Stimulated activated CD8-positive, alpha-beta memory T cell treated with anti-CD3 and anti-CD28 coated beads, Interleukin-15, amount 100 ng/mL, for 1 hour (primary cell): ENCODE measurements around the gene GAS7.

Experiments used
- DNase-seq: peaks from one replicate; pipeline ENCODE4 v3.0.0-alpha.2; 2020; ENCODE audit warnings: low read depth

The GAS7 gene

DNA sequence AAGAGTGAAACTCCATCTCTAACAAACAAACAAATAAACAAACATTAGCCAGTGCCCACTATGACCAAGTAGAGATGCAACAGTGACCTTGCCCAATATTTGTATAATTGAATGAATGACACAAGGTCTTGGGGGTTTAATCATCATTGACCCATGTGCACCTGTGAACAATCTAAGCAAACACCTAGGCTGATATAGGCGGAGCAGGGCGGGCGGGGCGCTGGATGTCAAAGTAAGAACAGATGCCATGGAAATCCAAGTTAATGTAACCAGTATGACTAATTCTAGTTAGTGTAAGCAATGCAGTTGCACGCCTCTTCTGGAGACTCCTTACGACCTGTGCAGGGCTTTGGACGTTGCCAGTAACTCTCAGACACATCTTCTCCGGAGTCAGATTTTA, 310.9 kb downstream of the GAS7 start:
- DNase-seq, result no peak

DNA sequence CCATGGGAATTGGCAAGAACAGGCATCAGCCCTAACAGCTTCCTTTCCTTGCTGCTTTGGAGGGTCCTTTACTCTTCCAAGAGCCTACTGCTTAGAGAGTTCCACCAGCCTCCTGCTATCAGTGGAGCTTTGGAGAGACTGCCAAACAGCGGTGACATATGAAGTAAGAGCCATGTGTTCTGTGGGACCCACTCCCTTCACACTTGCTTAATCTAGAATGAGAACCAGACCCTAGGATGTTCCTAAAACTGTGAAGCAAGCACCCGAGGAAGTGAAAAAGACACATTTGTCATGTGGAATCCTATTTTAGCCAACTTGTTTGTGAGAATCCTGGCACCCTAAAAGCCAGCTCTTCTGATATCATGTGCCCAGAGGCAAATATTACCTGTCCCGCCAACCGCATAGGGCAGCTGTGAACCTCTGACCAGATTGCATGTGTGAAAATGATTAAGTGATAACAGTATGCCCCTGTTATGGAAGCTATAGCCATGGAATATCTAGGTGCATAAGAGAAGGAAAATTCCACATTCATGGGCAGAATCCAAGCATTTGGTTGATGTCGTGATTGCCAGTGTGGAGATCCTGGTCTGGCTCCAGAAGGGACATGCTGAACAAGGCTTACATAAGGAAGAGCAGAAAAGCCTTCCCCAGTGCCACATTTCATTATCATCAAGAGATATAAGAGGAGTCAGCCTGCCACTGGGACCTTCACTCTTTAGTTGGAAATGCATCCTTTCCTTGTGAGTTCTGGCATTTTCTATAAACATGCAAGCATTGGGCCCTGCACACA, 312.1 kb downstream of the GAS7 start:
- no peak for DNase-seq

DNA sequence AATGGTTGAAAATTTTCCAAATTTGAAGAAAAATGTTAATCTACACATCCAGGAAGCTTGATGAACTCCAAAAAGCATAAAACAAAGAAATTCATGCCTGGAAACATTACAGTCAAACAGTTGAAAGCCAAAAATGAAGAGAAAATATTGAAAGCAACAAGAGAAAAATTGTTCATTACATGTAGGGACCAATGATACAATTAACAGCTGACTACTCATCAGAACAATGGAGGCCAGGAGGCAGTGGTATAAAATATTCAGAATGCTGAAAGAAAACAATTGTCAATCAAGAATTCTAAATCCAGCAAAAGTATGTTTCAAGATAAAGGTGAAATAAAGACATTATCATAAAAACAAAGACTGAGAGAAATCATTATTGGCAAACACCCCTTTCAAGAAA, 315.0 kb downstream of the GAS7 start:
- no peak for DNase-seq

DNA sequence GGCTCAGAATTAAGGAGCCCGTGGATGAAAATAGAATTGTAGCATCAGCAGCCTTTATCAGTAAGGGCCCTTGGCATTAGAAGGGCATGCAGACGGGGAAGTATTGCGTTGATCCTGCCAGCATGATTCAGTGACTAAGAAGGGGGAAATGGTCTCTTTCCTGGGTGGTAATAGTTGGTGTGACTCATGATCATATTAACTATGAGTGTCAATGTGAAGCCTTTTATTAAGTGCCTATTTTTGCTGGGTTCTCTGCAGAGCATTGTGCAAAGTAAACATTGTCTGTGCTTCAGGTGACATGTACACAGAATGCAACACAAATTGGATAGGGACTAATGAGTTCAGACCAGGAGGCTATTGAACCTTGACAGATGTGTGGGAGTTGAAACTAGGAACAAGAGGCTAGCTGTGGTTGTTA, 317.8 kb downstream of the GAS7 start:
- DNase-seq, result no peak

DNA sequence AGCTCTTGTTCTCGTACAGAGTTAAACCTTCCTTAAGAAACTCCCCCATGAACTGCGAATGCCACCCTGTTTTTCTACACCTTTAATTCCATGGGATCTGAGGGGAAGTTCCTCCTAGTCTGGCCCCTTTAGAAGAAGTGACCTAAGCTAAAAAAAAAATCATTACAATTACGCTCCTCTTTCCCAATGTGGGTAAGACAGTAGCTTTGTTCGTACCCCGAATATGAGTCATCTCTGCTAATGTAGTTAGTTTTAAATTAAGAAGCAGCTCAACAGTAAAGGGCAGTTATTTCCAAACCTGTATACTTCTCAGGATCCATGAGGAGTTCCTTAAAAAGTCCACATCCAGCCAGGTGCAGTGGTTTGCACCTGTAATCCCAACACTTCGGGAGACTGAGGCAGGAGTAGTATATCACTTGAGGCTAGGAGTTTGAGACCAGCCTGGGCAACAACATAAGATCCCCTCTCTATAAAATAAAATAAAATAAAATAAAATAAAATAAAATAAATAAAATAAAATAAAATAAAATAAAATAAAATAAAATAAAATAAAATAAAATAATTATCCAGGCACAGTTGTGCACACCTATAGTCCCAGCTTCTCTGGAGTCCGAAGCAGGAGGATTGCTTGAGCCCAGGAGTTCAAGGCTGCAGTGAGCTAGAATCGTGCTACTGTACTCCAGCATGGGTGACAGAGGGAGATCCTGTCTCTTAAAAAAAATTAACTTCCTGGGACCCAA, 319.4 kb downstream of the GAS7 start:
- no peak for DNase-seq

DNA sequence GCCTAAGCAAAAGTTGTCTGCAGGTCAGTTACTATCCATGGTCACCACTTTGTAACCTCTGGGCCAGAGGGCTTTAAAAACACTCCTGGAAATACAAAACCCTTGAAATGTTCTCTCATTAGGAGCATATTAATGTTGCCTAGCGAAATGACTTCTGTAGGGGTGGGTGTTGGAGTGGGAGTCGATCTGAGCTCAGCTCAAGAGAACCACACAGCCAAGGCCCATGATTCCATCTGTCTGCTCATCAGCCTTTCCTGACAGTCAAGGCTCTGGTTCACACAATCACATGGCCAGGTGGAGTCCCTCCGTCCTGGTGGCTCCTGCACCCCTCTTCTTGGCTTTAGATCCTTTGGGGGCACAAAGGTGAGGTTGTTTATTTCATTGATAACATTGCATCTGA, 320.1 kb downstream of the GAS7 start:
- DNase-seq, result no peak

DNA sequence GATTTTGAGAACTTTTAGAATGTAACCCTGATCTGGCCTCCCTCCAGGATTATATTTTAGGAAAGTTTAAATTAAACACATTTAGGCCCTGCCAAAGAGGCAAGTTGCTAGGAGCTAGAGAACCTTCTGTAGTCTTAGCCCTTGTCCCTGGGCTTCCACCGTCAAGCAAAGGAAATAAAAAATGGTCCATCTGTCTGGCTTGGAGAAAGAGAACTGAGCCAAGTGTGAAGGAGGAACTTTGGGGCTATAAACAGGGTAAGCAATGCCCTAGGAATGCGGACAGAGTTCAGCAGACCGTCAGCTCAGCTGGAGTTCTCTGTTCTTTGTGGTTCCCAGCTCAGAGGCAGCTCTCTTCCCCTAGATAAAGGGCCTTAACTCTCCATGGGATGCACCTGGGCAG, 323.0 kb downstream of the GAS7 start:
- DNase-seq, result no peak

DNA sequence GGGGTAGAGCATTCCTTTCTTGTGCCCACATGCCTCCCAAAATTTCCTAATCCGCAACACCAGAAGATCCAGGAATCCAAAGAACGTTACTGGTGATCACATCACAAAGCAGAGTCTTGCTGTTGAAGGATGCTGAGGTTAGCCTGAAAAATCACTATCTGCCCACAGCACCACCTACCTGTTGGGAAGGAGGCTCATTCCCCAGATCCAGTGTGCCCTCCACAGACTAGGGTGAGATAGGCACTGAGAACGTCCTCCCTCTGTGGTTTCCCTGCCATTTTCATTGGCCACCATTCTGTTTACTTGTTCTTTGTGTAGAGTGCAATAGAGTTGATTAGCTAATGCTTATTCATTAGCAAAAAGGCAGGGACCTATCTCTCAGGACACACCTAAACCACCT, 323.7 kb downstream of the GAS7 start:
- no peak for DNase-seq

DNA sequence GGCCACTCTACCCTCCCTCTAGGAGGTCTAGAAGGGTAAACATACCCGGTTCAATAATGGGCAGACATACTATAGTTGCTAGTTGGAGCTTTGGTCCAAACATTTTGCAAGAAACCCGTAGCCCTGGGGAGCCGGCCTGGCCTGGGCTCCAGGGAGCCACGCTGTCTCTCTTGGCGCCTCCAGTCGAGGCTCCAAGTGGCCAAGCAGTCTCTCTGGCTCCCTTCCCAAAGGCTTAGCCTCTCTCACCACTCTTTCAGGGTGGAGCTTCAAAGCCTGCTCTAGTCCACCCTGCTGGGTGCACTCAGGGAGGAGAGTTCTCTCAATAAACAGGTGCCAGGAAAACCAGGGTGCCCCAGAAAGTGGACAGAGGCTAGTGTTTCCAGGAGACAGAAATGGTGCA, 325.6 kb downstream of the GAS7 start:
- no peak for DNase-seq

DNA sequence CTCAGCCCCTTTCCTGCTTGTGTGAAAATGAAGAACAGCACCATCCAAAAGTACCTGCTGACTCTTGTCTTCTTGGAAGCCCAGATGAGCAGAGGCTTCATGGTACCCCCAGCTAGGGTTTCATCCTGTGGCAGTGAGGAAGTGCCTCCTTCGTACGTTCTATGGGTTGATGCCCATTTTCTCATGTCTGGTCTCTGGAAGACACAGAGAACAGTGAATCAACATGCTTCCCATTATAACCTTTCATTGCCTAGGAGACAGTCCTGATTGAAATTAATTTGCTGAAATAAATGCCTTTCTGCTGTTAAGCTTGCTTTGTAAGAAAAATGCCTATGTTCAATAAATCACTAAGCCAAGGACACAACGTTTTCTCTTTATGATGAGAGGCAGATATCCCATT, 329.9 kb downstream of the GAS7 start:
- no peak for DNase-seq

DNA sequence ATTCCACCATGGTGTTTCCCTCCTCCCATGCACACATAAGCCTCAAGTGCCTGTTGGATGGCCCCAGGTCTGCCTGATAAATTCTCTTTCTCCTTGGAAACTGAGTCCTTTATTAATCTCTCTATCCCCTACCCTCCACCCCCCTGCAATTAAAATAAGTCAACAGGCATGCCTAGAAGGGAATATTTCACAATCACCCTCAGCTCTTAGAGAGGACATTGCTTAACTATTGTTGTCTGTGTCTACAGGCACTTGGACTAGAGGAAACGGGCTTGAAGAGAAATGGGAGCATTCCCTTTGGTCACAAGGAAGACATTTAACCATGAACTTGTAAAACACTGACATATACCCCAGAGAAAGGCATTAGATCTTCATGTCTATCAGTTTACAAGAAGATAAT, 332.8 kb downstream of the GAS7 start:
- DNase-seq, result no peak

DNA sequence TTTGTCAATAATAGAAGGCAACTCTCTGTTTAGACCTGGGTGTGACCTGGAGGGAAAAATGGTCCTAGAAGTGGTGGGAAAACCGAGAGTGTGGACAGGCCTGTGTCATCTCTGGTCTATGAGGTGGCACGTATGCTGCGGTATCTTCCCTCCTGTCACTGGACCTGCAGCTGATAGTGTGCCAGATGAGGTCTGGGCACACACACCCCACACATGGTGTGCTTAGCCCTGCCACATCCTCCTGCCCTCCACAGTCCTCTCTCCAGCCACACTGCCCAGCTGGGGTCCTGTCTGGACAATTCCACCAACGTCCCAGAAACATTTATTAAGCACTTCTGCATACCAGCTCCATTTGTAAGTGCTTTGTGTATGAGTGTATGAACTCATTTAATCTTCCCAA, 335.5 kb downstream of the GAS7 start:
- no peak for DNase-seq

DNA sequence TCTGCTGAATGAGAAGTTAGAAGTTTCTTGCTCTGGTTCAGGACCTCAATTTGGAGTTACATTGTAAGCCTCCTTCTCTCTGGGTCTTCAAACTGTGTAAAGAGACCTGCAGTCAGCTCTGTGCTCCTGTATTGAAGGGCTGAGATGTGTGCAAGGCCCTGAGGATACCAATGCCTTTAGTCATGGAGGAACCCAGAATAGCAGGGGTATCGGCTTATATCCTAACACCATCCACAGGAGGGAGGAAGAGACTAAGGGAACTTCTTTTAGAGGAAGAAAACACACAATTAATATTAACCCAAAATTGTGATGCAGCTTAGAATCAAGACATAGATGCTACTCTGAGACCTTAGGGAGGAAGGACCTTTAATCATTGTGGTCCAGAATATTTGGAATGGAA, 336.2 kb downstream of the GAS7 start:
- no peak for DNase-seq

DNA sequence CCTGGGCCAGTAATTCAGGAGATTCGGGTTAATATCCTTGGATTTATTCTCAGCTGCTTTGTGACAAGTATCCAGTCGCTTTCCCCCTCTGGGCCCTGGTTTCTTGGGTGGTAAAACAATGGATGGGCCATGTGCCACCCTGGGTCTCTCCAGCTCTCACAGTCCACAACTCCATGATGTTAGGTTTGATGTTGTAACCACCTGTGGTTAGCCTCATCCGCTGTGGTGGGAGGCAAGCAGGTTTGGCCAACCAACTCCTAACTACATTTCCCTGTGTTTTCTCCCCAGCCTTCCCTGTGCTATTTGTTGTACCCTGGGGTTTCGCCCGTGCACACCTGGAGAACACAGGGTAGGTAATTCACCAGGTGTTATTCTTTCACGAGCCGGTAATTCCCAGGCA, 337.6 kb downstream of the GAS7 start:
- no peak for DNase-seq
